ENCODE measurements around the gene PIWIL1.

DNA sequence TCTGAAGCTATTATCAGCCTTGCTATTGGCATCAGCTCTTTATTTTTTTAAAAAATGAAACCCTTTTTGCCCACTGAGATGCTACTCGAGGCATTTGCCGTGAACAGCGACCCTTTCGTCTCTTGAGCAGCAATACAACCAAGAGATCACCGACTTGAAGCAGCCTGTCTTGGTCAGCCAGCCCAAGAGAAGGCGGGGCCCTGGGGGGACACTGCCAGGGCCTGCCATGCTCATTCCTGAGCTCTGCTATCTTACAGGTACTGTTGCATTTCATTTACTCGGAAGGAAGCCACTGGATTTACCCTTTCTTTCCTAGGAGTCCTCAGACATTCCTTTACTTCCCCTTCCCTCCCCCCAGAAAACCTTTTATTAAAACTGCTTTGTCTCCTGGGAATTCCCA lies 16.7 kb downstream of the PIWIL1 start:
- no peak for TF ChIP-seq POLR2A (IDR thresholded peaks at IDR 0.05)
- TF ChIP-seq, protein P1, sequence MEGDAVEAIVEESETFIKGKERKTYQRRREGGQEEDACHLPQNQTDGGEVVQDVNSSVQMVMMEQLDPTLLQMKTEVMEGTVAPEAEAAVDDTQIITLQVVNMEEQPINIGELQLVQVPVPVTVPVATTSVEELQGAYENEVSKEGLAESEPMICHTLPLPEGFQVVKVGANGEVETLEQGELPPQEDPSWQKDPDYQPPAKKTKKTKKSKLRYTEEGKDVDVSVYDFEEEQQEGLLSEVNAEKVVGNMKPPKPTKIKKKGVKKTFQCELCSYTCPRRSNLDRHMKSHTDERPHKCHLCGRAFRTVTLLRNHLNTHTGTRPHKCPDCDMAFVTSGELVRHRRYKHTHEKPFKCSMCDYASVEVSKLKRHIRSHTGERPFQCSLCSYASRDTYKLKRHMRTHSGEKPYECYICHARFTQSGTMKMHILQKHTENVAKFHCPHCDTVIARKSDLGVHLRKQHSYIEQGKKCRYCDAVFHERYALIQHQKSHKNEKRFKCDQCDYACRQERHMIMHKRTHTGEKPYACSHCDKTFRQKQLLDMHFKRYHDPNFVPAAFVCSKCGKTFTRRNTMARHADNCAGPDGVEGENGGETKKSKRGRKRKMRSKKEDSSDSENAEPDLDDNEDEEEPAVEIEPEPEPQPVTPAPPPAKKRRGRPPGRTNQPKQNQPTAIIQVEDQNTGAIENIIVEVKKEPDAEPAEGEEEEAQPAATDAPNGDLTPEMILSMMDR (IDR thresholded peaks at IDR 0.05) = no peak

Data from heart left ventricle (tissue), 13 donors.